Stimulated activated CD4-positive, alpha-beta T cell treated with anti-CD3 and anti-CD28 coated beads, Interleukin-2, amount 100 ng/mL, for 48 hours (primary cell): Measurements from ENCODE around the gene MYL12B.

ENCODE experiments used
- DNase-seq, 2 donors: peaks; one replicate each; pipeline ENCODE4 v3.0.0-alpha.2; 2020

The MYL12B gene

GRCh38 chr18:3236470-3236869, 25.5 kb upstream of the MYL12B start:
- no peak for DNase-seq

DNA sequence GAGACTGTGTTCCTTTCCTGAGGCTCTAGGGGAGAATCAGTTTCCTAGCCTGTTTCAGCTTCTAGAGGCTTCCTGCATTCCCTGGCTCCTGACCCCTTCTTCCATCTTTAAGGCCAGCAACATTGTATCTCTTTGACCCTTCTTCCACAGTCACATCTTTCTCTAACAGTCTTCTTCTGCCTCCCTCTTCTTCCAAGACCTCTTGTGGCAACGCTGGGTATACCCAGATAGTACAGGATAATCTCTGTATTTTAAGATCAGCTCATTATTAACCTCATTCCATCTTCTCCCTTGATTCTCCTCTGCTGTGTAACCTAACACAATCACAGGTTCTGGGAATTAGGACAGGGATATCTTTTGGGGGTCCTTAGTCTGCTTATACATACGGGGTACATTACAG, 23.2 kb upstream of the MYL12B start:
- DNase-seq, result no peak

GRCh38 chr18:3245185-3245564, 16.8 kb upstream of the MYL12B start:
- DNase-seq, result no peak

DNA sequence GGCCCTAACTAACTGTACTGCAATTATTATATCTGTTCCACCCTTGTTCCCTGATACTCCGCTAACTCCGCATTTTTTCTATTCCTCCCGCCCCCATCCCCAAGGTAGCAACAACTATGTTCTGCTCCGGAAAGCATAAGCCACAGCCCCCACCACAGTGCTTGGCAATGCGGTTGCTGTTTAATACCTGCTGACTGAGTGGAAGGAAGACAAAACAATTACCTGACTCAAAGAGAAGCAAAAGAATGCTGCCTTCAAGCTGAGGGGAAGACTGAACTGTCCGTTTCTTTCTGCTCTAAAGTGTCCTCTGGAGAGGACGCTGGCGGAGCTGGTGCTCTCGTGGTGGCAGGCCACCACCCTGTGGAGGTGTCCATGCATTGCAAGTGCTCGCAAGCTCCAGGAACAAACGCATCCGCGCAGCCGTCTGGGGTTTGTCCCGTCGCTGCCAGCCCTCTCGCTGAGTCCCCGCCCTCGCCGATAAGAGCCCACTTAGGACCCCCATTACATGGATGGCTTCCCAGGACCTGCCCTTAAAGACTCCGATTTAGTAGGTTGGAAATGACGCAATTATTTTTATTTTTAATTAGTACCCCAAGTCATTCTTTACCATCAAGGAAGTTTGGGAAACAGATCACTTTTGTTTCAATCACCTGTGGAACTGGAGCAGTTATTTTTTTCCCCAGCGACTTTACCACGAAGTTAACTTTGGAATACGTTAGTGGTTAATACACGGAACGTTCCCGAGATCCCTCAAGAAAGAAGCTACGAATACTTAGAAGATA, 15.9 kb upstream of the MYL12B start:
- peak; percentile 71 to 75 for DNase-seq

- peak in 1 of 2 donors; percentile 16 for DNase-seq
Observed at GRCh38 chr18:3246635-3247239, 15.2 kb upstream of the MYL12B start.

DNA sequence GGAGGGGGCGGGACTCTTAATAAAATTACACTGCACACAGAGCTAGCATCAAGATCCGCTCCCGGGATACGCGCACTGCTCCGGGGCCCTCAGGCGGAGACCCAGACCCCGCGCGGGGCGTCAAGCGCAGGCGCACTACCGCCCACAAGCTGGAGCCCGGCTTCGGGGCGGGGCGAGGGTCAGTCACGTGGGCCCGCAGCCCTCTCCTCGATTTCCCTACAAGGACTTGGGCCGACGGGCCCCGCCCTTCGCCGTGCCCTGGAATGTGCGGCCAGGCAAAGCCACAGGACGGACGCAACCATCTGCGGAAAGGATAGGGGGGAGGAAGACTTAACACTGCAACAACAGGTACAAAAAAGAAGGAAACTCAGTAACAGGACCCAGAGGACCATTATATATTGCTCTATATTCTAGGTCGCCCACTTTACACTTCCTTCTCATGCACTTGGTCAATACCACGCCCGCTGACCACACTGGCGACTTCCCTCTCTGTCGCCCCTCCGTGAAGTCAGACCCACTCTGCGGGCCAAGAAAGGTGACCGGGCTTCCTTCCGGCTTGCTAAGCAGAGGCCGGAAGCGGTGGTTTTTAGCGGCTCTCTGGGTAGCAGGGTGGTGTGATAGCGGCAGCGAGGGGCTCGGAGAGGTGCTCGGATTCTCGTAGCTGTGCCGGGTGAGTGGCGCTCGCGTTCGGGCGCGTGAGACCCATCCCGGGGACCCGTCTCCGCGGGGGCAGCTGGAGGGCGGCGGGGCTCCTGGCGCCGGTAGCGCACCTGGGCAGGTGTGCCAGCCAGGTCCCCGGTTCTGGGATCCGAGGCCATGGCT, 14.5 kb upstream of the MYL12B start, which contains the start of gene MYL12A:
Gene MYL12A, plus strand, starts transcription at position 562 of the 822 bp plus-strand sequence. CDS start 5,447 bp downstream, outside the sequence.
- peak; percentile 93 to 96 for DNase-seq

GRCh38 chr18:3248062-3248657, 13.8 kb upstream of the MYL12B start:
- no peak for DNase-seq

DNA sequence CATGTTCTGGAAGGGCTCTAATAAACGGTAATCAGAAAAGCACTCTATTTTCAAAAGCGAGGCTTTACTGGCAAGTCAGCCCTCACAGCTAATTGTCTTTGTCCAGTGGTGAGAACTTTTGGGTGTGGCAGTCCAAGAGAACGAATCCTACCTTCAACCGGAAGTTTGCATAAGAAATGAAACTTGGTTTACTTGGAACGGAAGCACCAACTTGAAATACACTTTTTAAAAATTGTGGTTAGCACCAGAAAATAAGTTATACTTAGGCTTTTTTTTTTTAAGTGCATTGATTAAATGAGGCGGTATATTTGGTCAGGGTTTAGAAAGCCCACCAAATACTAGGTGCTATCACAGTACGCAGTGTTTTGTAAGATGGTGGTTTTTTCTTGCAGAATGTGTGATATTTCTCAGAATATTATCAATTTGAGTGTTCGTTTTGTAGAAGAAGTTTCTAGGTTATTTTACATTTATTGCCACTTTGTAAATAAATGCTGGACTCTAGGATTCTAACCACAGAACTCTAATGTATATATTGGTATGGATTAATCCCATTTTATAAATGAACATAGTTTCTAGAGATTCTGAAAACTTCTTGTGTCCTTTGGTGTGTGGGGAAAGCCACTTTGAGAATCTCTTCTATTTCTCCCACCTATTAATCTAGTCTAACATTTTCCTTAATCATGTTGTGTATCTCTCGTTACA, 13.1 kb upstream of the MYL12B start:
- no peak for DNase-seq

DNA sequence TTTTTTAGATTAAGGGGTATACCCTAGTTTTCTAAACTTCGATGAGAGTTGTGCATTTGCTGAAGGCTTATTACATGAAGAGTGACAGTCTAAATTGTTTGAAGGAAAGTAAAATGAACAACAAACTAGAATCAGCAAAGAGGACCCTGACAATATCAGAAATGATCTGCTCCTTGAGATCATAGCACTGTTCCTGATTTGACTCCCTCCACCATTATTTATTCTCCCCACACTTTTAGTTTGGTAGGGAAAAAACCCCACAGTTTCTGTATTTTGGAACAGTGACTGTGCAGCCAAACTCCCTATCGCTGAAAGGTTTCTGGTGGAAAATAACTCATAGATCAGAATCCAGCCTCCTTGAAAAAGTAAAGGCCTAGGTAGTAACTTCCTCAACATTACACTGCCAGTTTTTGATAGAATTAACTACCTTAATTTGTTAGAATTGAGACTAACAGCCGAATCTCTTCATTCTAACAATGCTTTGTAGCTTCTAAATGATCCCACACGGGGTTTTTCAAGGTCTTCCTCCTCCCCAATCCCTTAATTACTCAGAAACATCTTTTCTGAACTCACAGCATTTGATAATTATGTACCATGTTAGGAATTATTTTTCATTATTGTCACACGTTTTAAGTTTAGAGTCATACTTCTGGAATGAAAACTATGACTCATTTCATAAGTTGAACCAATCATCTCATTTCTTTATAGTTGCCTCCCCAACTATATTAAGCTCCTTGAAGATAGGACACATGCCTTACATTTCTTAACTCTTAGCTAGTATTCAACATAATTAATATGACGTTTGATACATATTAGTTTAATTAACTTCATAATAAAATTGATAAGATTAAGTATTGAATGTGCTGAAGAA, 11.5 kb upstream of the MYL12B start:
- no peak for DNase-seq

DNA sequence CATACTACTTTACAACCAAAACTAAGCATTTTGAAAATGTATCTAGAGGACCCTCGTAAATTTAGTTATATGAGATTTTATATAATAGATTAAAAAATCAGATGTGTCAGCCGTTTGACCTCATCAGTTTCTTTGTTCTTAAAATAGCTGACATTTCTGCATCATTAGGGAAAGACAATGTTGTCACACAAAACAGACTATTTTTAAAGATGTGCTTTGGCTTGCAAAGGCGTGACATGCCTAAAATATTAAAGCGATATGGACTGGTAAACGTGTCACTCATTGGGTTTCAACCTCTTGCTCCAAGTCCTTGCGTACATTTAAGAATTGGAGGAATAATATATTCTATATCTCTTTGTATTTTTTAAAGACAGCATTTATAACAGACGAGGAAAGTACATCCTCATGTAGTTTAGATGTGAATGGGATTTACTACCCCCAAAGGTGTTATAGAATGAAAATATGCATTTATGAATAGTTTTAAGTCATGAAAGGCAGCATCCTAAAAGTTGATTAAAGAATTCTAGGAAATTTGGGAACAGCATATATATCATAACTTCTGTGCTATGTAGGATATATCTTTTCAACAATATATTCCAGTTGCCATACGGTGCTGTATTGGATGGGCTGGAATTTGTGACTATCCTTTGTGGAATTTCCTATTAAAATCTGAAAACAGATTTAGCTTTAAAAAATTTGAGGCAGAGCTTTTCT, 10.5 kb upstream of the MYL12B start:
- DNase-seq, result no peak

GRCh38 chr18:3251963-3252277, 10.0 kb upstream of the MYL12B start:
- DNase-seq, result no peak

DNA sequence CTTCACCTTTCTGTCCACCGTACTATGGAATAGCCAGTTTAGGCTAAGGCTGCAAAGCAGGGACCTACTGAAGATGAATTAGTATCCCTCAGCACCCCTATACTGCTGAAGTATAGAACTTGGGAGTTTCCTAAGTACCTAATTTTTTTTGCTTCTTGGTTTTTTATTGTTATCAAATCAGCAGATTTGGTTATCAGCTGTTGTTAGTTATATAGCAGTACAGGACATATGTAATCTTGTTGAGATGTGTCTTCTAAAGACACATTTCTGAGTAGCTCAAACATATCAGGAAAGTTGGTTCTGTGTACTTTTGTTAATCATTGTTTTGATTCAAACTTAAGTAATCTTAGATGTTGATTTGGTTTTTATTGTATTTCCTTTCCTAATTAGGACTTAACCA, 9.1 kb upstream of the MYL12B start:
- DNase-seq, result no peak

GRCh38 chr18:3254725-3255124, 7.2 kb upstream of the MYL12B start:
- no peak for DNase-seq

GRCh38 chr18:3255611-3256165, 6.2 kb upstream of the MYL12B start:
- DNase-seq, result no peak

DNA sequence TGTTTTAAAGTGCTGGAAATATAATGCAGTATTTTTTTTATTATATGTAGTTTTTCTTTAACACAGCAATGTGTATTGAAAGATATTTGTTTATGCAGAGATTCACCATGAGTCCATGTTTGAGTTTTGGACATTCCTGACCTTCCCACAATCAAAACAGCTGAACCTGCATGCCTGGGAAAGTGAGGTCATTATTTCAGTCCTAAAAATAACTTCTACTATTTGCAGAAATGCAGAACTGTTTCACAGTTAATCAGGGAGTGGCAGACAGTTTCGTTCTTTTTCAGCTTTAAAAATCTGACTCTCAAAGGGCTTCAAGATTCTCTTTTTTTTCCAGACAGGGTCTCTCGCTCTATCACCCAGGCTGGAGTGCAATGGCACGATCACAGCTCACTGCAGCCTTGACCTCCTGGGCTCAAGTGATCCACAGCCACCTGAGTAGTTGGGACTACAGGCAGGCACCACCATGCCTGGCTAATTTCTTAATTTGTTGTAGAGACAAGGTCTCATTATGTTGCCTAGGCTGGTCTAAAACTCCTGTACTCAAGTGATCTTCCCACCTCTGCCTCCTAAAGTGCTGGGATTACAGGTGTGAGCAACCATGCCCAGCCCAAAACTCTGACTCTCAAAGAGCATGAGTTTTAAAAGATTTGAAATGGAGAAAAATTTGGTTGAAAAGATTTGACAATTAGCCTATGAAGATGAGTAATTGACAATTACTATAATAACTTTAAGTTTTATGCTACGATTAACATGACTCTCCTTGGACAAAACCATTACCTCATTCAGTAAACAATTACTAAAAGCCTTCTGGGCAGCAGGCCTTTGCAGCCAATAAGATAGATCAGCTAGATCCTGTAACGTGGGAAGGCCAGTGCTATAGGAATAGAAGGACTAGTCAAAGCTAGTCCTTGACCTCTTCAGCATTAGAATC, 5.0 kb upstream of the MYL12B start:
- DNase-seq, result no peak

DNA sequence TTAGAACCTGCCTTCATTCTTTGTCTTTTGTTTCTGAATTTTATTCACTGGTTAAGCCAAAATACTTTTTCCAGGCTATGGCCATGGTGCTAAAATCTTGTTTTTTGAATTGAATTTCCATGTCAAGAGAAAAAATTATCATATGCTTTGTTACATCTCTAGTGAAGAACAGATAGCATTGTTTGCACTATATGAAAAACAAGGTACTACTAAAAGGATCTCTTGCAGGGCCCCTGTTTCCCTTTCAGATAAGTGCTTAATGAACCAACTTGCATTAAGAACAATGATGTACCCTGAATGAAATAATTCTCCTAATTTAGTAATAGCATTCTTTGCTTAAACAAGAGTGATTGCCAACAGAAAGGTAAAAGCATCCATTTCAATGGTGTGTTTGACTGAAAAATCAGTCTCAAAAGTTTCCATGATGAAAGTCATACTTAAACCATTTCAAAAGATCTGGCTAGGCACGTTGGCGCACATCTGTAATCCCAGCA, 4.3 kb upstream of the MYL12B start:
- no peak for DNase-seq

DNA sequence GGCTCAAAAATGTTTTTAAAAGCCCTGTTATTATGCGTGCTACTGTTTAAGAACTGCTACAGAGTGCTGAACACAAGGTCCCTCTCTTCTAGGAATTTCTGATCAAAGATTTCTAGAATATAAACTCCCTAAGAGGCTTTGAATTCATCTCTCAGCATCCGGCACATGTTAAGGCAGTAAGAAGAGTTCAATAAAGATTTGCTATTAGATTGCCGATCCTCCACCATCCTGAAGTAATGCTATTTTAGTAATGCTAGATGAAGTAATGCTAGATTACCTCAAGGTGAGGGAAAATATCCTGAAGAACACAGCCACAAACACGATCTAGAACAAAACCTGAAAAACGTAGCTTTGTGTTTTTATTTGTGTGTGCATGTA, 949 bp upstream of the MYL12B start:
- DNase-seq, result no peak

- peak in 1 of 2 donors; percentile 17 for DNase-seq
Observed at GRCh38 chr18:3262234-3263131, 550 bp downstream of the MYL12B start.
